ENCODE measurements around the gene CYP46A1. TPM values are rescaled to one million over a fixed set of nuclear protein-coding genes. Genes with fewer than 3 reads are reported as not detected.
A peak's percentile ranks its signal among the peaks of the same experiment; 100 is the strongest.

The CYP46A1 gene
- total RNA-seq, 4 donors from 2014 or later = 0.18 to 2.2 (median 0.45) TPM

DNA sequence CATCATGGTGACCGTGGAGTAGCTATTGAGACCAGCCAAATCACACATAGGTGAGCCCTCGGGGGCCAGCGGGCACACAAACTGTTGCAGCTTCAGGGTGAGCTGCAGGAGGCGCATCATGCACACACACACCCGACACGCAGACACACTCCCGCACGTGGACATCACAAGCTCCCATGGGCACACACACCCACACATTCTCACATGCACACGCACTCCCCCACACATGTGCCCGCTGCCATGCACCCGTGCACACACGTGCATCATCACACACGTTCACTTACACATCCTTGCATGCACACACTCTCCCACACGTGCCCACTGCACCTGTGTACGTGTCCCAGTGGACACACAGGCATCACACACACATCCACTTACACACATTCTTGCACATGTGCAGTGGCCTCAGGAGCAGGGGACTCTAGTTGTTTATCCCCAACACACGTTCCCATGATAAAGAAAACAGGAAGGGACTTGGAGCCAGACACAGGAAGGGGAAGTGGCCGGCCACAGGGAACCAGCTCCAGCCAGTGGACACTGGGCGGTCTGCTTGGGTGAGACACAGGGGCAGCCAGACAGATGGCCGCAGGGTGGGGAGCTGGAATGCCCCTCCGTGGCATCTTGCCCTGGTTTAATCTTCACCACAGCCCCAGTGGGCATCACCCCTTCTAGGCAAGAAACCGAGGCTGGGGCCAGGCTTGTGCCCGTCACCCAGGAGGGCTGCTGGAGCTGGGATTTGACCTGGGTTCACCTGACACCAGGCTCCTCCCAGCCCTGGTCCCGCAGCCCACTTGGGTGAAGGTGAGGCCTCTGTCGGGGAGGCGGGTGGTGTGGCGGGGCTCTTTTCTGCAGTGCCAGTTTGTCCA is 49.7 kb downstream of the CYP46A1 start:
- ATAC-seq (no peak), DNase-seq (peak; percentile 2 to 19)
- intact Hi-C loops (cut with DNase I; ENCODE audit: low total_unique reads) (no loop called here), in situ Hi-C loops (cut with MboI; ENCODE audit: low sequenced_read_pairs in 4 of 4) (loop anchor here in 1 of 4 donors (10.0 kb wide), 1 partner anchor 61 kb away; the partner anchor contains the start of gene EML1)
- peaks cover 31 to 34% of the 10 kb centered on the region in 2 donors for H3K4me1 ChIP-seq
- TF ChIP-seq, protein P1, sequence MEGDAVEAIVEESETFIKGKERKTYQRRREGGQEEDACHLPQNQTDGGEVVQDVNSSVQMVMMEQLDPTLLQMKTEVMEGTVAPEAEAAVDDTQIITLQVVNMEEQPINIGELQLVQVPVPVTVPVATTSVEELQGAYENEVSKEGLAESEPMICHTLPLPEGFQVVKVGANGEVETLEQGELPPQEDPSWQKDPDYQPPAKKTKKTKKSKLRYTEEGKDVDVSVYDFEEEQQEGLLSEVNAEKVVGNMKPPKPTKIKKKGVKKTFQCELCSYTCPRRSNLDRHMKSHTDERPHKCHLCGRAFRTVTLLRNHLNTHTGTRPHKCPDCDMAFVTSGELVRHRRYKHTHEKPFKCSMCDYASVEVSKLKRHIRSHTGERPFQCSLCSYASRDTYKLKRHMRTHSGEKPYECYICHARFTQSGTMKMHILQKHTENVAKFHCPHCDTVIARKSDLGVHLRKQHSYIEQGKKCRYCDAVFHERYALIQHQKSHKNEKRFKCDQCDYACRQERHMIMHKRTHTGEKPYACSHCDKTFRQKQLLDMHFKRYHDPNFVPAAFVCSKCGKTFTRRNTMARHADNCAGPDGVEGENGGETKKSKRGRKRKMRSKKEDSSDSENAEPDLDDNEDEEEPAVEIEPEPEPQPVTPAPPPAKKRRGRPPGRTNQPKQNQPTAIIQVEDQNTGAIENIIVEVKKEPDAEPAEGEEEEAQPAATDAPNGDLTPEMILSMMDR (IDR thresholded peaks at IDR 0.05 in 4 of 5, conservative IDR thresholded peaks at IDR 0.05 in 1 of 5) = no peak
- TF ChIP-seq POLR2A (IDR thresholded peaks at IDR 0.05) = no peak
- no peak overlapping the region for H3K4me3 ChIP-seq
- H3K27me3 ChIP-seq = no peaks in the 10 kb centered on the region
- peak overlapping the region in 3 of 4 donors; percentile 13 to 47 (median 27) for H3K27ac ChIP-seq
- H3K36me3 ChIP-seq = no peaks in the 10 kb centered on the region
- no peaks in the 10 kb centered on the region for H3K9me3 ChIP-seq

DNA sequence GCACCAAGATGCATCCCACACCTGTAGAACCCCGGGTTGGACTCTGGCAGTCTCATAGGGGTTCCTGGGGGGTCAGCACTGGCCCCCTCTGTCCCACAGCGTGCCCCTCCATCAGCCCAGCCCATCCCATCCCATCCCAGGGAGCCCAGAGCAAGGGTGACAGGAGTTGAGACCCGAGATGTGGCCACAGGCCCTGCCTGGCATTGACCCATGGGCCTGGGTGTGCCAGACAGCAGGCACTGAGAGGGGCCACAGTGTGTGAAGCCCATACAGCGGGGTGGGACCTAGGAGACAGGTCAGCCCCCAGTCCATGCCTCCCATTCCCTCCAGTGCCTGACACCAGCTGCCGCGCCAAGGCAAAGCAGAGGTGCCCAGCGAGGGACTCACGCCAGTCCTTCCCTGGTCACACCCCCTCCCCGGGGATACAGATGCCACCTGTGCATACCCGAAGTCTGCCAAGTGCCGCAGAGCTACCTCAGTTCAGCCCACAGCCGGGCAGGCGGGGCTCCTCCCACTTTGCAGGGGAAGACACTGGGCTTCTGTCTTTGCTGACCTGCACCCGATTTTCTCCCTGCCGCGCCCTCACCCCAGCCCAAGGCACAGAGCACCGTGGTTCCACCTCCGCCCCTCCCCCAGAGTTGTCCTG is 50.4 kb downstream of the CYP46A1 start:
- H3K4me1 ChIP-seq = peaks cover 37 to 39% of the 10 kb centered on the region in 2 donors
- in situ Hi-C loops (cut with MboI; ENCODE audit: low sequenced_read_pairs in 4 of 4) = loop anchor here in 2 of 4 donors (5.0 to 10.0 kb wide), 2 partner anchors 60 to 158 kb away; partner anchors contain the start of gene EML1 (in 1 of the 2)

DNA sequence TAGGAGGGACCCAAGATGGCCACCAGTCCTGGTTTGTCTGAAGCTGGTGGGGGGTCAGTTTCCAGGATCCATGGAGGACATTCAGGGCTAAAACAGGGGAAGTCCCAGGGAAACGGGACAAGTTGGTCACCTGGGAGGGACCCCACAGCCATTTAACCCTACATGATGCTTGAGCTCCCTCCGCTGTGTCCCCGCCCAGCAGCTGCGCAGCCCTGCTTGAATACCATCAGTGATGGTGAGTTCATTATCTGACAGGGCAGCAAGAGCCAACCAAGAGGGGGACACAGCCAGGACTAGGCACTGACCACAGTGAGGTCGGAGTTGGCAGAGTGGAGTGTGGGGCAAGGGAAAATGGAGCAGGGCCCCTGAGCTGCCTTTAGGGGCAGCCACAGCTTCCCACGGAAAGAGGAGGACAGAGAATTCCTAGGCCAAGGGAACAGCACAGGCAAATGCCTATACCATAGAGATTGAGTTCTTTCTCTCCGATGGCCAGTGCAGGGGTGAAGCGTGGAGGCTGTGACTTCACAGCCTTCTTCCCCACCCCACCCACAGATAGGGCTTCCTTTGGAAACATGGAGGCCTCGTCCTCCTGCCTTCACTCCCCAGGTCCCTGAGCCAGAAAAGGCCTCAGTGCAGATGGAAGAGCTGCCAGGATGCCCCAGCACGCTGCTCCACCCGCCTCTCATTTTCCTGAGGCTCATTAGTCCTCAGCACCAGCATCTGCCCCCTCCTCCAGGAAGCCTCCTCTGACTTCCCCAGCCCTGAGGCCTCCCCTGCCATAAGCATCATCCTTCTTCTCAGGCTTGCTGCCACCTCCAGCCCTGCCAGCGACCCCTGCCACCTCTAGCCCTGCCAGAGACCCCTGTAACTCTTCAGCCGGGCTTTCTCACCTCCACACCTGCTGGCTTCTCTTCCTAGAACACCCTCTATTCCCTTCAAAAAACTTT is 51.4 kb downstream of the CYP46A1 start:
- H3K36me3 ChIP-seq = no peaks in the 10 kb centered on the region
- in situ Hi-C loops (cut with MboI; ENCODE audit: low sequenced_read_pairs in 4 of 4) (loop anchor here in 2 of 4 donors (5.0 to 10.0 kb wide), 2 partner anchors 59 to 157 kb away; partner anchors contain the start of gene EML1 (in 1 of the 2)), intact Hi-C loops (cut with DNase I; ENCODE audit: low total_unique reads) (loop anchor here (5.0 kb wide), 1 partner anchor 53 kb away; the partner anchor contains the start of gene CYP46A1)
- ATAC-seq (no peak), DNase-seq (no peak)
- H3K27me3 ChIP-seq = no peaks in the 10 kb centered on the region
- no peaks in the 10 kb centered on the region for H3K9me3 ChIP-seq
- H3K4me3 ChIP-seq = no peak overlapping the region
- peaks cover 45 to 46% of the 10 kb centered on the region in 2 donors for H3K4me1 ChIP-seq
- H3K27ac ChIP-seq = peak overlapping the region in 1 of 4 donors; percentile 35
- no peak for TF ChIP-seq POLR2A (IDR thresholded peaks at IDR 0.05)
- TF ChIP-seq, protein P1 (IDR thresholded peaks at IDR 0.05 in 4 of 5, conservative IDR thresholded peaks at IDR 0.05 in 1 of 5) = no peak

More for the DNA sequence above, 50.4 kb downstream of the CYP46A1 start:
- intact Hi-C loops (cut with DNase I; ENCODE audit: low total_unique reads) = loop anchor here (5.0 kb wide), 1 partner anchor 52 kb away; the partner anchor contains the start of gene CYP46A1
- DNase-seq = peak in 1 of 2 donors; percentile 46
- Histone ChIP-seq H3K4me3 (no peak overlapping the region), H3K36me3 (no peaks in the 10 kb centered on the region), H3K27me3 (no peaks in the 10 kb centered on the region), H3K9me3 (no peaks in the 10 kb centered on the region), H3K27ac (peak overlapping the region in 2 of 4 donors; percentile 13 to 47)
- ATAC-seq = no peak
- TF ChIP-seq, protein P1 (IDR thresholded peaks at IDR 0.05 in 4 of 5, conservative IDR thresholded peaks at IDR 0.05 in 1 of 5) = no peak
- TF ChIP-seq POLR2A (IDR thresholded peaks at IDR 0.05) = no peak
